ENCODE data around the gene C1orf53. TPM values are rescaled to one million over a fixed set of nuclear protein-coding genes. Genes with fewer than 3 reads are reported as not detected.
A peak's percentile ranks its signal among the peaks of the same experiment; 100 is the strongest.
"Not testable (repeated sequence)": the region's sequence is repeated elsewhere in the genome, so short reads cannot be mapped to it uniquely, and the experiment has no call there.

C1orf53 gene
- total RNA-seq (2021) (0.33 to 0.89 TPM (median 0.73 TPM) in 3 replicates), Bru-seq, nascent RNA (percentile 23 among the genes with signal in this experiment)
- long read RNA-seq, experiment 1, result 0 reads
- long read RNA-seq, experiment 2, result 0 reads
- long read RNA-seq, experiment 3, result 0 reads

DNA sequence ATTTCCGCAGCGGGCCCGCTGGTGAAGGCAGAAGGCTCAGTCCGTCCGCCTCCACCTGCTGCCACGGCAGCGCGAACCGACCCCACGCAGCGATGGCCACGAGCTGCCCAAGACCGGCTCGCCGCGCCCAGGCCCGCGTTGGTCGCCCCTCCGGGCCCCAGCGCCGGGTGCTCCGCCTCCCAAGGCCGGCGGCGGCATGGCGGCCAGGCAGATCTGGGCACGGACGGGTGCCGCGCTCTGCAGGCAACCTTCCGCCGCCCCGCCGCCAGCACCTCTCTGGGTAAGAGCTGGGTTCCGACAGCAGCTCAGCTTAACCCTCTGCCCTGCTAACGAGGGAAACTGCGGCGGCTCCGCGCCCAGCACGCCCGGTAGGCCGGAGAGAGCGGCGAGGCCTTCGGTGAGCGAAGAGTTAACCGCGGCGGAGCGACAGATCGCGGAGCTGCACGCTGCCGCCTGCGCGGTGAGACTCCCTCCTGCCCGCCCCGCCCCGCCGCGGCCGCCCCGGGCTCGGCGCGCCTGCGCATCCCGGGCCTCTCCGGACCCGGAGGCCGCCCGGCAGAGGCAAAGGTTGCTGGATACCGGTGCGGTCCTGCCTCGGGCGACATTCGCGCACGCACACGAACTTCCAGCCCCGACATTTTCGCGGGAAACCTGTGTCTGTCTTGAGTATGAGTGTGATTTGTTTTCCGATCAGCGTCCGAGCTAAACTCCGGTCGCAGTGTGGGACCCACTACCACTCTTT lies at the start of gene C1orf53:
TSS of gene C1orf53 (plus strand) at position 177 of the 742 bp plus-strand sequence. CDS start at position 197, 20 bp downstream.
- TF ChIP-seq CREM (CRISPR knock-in tag; IDR thresholded peaks at IDR 0.05), result 0 out of 2 replicates have a peak, but pooled peaks have one; percentile 60
- TF ChIP-seq FOXK1 (CRISPR knock-in tag; IDR thresholded peaks at IDR 0.05), result peak; percentile 41; the same call in 1 of the 2 replicates
- TF ChIP-seq TP53 (CRISPR knock-in tag; IDR thresholded peaks at IDR 0.05), result peak; percentile 38; the same call in 1 of the 2 replicates
- peak; percentile 80; the same call in 1 of the 2 replicates for TF ChIP-seq RELA (CRISPR knock-in tag; IDR thresholded peaks at IDR 0.05; ENCODE audit: borderline replicate concordance)
- TF ChIP-seq GABPB1 (CRISPR knock-in tag; IDR thresholded peaks at IDR 0.05), result peak; percentile 26; the same call in 1 of the 2 replicates
- TF ChIP-seq FOXP1 (CRISPR knock-in tag; IDR thresholded peaks at IDR 0.05; ENCODE audit: borderline replicate concordance), result peak; percentile 96
- TF ChIP-seq ATF1 (CRISPR knock-in tag; IDR thresholded peaks at IDR 0.05), result 0 out of 2 replicates have a peak, but pooled peaks have one; percentile 71
- 0 out of 2 replicates have a peak, but pooled peaks have one; percentile 49 for TF ChIP-seq ZNF263 (CRISPR knock-in tag; IDR thresholded peaks at IDR 0.05; ENCODE audit: low read depth)
- TF ChIP-seq, protein P1, sequence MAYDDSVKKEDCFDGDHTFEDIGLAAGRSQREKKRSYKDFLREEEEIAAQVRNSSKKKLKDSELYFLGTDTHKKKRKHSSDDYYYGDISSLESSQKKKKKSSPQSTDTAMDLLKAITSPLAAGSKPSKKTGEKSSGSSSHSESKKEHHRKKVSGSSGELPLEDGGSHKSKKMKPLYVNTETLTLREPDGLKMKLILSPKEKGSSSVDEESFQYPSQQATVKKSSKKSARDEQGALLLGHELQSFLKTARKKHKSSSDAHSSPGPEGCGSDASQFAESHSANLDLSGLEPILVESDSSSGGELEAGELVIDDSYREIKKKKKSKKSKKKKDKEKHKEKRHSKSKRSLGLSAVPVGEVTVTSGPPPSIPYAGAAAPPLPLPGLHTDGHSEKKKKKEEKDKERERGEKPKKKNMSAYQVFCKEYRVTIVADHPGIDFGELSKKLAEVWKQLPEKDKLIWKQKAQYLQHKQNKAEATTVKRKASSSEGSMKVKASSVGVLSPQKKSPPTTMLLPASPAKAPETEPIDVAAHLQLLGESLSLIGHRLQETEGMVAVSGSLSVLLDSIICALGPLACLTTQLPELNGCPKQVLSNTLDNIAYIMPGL (CRISPR knock-in tag; IDR thresholded peaks at IDR 0.05), result peak; percentile 88
- TF ChIP-seq, protein P2, sequence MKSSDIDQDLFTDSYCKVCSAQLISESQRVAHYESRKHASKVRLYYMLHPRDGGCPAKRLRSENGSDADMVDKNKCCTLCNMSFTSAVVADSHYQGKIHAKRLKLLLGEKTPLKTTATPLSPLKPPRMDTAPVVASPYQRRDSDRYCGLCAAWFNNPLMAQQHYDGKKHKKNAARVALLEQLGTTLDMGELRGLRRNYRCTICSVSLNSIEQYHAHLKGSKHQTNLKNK (CRISPR knock-in tag; IDR thresholded peaks at IDR 0.05), result no peak
- TF ChIP-seq, protein P3, sequence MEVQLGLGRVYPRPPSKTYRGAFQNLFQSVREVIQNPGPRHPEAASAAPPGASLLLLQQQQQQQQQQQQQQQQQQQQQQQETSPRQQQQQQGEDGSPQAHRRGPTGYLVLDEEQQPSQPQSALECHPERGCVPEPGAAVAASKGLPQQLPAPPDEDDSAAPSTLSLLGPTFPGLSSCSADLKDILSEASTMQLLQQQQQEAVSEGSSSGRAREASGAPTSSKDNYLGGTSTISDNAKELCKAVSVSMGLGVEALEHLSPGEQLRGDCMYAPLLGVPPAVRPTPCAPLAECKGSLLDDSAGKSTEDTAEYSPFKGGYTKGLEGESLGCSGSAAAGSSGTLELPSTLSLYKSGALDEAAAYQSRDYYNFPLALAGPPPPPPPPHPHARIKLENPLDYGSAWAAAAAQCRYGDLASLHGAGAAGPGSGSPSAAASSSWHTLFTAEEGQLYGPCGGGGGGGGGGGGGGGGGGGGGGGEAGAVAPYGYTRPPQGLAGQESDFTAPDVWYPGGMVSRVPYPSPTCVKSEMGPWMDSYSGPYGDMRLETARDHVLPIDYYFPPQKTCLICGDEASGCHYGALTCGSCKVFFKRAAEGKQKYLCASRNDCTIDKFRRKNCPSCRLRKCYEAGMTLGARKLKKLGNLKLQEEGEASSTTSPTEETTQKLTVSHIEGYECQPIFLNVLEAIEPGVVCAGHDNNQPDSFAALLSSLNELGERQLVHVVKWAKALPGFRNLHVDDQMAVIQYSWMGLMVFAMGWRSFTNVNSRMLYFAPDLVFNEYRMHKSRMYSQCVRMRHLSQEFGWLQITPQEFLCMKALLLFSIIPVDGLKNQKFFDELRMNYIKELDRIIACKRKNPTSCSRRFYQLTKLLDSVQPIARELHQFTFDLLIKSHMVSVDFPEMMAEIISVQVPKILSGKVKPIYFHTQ (CRISPR knock-in tag; IDR thresholded peaks at IDR 0.05), result no peak
- TF ChIP-seq, protein P4, sequence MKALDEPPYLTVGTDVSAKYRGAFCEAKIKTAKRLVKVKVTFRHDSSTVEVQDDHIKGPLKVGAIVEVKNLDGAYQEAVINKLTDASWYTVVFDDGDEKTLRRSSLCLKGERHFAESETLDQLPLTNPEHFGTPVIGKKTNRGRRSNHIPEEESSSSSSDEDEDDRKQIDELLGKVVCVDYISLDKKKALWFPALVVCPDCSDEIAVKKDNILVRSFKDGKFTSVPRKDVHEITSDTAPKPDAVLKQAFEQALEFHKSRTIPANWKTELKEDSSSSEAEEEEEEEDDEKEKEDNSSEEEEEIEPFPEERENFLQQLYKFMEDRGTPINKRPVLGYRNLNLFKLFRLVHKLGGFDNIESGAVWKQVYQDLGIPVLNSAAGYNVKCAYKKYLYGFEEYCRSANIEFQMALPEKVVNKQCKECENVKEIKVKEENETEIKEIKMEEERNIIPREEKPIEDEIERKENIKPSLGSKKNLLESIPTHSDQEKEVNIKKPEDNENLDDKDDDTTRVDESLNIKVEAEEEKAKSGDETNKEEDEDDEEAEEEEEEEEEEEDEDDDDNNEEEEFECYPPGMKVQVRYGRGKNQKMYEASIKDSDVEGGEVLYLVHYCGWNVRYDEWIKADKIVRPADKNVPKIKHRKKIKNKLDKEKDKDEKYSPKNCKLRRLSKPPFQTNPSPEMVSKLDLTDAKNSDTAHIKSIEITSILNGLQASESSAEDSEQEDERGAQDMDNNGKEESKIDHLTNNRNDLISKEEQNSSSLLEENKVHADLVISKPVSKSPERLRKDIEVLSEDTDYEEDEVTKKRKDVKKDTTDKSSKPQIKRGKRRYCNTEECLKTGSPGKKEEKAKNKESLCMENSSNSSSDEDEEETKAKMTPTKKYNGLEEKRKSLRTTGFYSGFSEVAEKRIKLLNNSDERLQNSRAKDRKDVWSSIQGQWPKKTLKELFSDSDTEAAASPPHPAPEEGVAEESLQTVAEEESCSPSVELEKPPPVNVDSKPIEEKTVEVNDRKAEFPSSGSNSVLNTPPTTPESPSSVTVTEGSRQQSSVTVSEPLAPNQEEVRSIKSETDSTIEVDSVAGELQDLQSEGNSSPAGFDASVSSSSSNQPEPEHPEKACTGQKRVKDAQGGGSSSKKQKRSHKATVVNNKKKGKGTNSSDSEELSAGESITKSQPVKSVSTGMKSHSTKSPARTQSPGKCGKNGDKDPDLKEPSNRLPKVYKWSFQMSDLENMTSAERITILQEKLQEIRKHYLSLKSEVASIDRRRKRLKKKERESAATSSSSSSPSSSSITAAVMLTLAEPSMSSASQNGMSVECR (CRISPR knock-in tag; IDR thresholded peaks at IDR 0.05; ENCODE audit: borderline replicate concordance), result no peak
- TF ChIP-seq, protein P5, sequence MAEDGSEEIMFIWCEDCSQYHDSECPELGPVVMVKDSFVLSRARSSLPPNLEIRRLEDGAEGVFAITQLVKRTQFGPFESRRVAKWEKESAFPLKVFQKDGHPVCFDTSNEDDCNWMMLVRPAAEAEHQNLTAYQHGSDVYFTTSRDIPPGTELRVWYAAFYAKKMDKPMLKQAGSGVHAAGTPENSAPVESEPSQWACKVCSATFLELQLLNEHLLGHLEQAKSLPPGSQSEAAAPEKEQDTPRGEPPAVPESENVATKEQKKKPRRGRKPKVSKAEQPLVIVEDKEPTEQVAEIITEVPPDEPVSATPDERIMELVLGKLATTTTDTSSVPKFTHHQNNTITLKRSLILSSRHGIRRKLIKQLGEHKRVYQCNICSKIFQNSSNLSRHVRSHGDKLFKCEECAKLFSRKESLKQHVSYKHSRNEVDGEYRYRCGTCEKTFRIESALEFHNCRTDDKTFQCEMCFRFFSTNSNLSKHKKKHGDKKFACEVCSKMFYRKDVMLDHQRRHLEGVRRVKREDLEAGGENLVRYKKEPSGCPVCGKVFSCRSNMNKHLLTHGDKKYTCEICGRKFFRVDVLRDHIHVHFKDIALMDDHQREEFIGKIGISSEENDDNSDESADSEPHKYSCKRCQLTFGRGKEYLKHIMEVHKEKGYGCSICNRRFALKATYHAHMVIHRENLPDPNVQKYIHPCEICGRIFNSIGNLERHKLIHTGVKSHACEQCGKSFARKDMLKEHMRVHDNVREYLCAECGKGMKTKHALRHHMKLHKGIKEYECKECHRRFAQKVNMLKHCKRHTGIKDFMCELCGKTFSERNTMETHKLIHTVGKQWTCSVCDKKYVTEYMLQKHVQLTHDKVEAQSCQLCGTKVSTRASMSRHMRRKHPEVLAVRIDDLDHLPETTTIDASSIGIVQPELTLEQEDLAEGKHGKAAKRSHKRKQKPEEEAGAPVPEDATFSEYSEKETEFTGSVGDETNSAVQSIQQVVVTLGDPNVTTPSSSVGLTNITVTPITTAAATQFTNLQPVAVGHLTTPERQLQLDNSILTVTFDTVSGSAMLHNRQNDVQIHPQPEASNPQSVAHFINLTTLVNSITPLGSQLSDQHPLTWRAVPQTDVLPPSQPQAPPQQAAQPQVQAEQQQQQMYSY (CRISPR knock-in tag; IDR thresholded peaks at IDR 0.05), result peak; percentile 59
- TF ChIP-seq ETV6 (CRISPR knock-in tag; IDR thresholded peaks at IDR 0.05), result peak; percentile 72; the same call in 1 of the 2 replicates
- Mint-ChIP-seq H3K27me3 (ENCODE audit: low read depth) (peaks cover 93% of the 10 kb centered on the region), H3K9me3 (no peaks in the 10 kb centered on the region), H3K4me3 (peak within 1 kb of the TSS; percentile 77), H3K4me1 (peaks cover 32% of the 10 kb centered on the region), H3K27ac (no peak within 1 kb of the TSS), H3K36me3 (no peaks in the 10 kb centered on the region)
- CTCF ChIA-PET, result interaction anchor here (0.8 to 2.0 kb wide), 10 partner anchors 11 to 382 kb away, joined by 3 to 11 read pairs (median 4); no protein-coding TSS in a partner anchor
- peak; percentile 94 for ATAC-seq
- POLR2A ChIA-PET, result interaction anchor here (0.6 to 1.3 kb wide), 2 partner anchors 12 to 141 kb away, joined by 5 to 6 read pairs; no protein-coding TSS in a partner anchor
- DNase-seq (ENCODE audit: low spot score), result peak; percentile 85

DNA sequence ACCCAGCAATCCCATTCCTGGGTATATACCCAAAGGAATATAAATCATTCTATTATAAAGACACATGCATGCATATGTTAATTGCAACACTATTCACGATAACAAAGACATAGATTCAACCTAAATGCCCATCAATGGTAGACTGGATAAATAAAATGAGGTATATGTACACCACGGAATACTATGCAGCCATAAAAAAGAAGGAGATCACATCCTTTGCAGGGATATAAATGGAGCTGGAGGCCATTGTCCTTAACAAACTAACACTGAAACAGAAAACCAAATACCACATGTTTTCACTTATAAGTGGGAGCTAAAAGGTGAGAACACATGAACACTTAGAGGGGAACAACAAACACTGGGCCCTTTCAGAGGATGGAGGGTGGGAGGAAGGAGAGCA lies 46.7 kb upstream of the C1orf53 start:
- DNase-seq (ENCODE audit: low spot score); H3K27ac Mint-ChIP-seq; H3K4me3 Mint-ChIP-seq; H3K9me3 Mint-ChIP-seq; POLR2A ChIA-PET; ATAC-seq; H3K27me3 Mint-ChIP-seq (ENCODE audit: low read depth); CTCF ChIA-PET; H3K36me3 Mint-ChIP-seq: not testable (repeated sequence)
- peaks cover 13% of the 10 kb centered on the region for H3K4me1 Mint-ChIP-seq

Data from WTC11 (cell line).